Muscle layer of duodenum (tissue), 2 donors: ENCODE measurements around the gene GOLGA6A.

Experiments
- H3K27ac ChIP-seq: one replicate; pipeline ENCODE4 v1.7.0; 2013; ENCODE audit warnings: mild to moderate bottlenecking, low read length
- H3K27me3 ChIP-seq: one replicate; pipeline ENCODE4 v1.7.0; 2013; ENCODE audit warnings: low read depth, mild to moderate bottlenecking, control low read depth, low read length
- H3K36me3 ChIP-seq, 2 donors: one replicate each; pipeline ENCODE4 v1.7.0; 2013; ENCODE audit warnings: low read length in 2 of 2, control low read depth in 1 of 2, mild to moderate bottlenecking in 1 of 2; ENCODE audit not compliant: insufficient read depth in 2 of 2, control insufficient read depth in 1 of 2
- H3K4me1 ChIP-seq, 2 donors: one replicate each; pipeline ENCODE4 v1.7.0; 2013; ENCODE audit warnings: low read length in 2 of 2, mild to moderate bottlenecking in 2 of 2, control low read depth in 1 of 2, moderate library complexity in 1 of 2; ENCODE audit not compliant: insufficient read depth in 2 of 2, control insufficient read depth in 1 of 2
- H3K4me3 ChIP-seq, 2 donors: one replicate each; pipeline ENCODE4 v1.7.0; 2013; ENCODE audit warnings: low read length in 2 of 2, low read depth in 1 of 2, mild to moderate bottlenecking in 1 of 2
- H3K9me3 ChIP-seq, 2 donors: one replicate each; pipeline ENCODE4 v1.7.0; 2013; ENCODE audit warnings: low read length in 2 of 2, control low read depth in 1 of 2, mild to moderate bottlenecking in 1 of 2; ENCODE audit not compliant: control insufficient read depth in 1 of 2
- donor health status: healthy.

Gene GOLGA6A

GRCh38 chr15:74050556-74051234 lies 31.7 kb downstream of the GOLGA6A start:
- no peaks in the 10 kb centered on the region for H3K27me3 ChIP-seq
- peaks cover 0 to 5% of the 10 kb centered on the region in 2 donors for H3K36me3 ChIP-seq
- H3K27ac ChIP-seq, result peak overlapping the region; percentile 82
- no peak overlapping the region for H3K4me3 ChIP-seq
- no peaks in the 10 kb centered on the region for H3K9me3 ChIP-seq
- H3K4me1 ChIP-seq, result peaks cover 13 to 47% of the 10 kb centered on the region in 2 donors

DNA sequence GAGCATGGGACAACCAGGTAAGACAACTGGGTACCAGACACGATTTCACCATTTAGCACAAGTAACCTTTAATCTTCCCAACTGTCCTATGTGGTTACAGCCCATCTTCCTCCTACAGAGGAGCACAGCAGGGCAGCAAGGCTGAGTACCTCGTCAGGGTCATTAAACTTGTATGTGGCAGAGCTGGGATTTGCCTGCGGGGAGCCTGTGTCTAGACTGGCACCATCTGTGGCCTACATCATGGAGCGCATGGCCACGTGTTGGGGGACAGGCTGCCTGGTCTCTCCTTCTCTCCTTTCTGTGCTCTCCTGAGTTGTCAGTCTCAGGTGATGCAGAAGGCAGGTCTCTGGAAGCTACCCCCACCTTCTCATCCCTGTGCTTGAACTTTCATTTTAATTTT lies 32.2 kb downstream of the GOLGA6A start:
- Histone ChIP-seq H3K4me3 (no peak overlapping the region), H3K27me3 (no peaks in the 10 kb centered on the region), H3K36me3 (peaks cover 0 to 5% of the 10 kb centered on the region in 2 donors), H3K4me1 (peaks cover 13 to 47% of the 10 kb centered on the region in 2 donors), H3K9me3 (no peaks in the 10 kb centered on the region), H3K27ac (no peak overlapping the region)

- peaks cover 13 to 21% of the 10 kb centered on the region in 2 donors for H3K4me1 ChIP-seq
Measured at GRCh38 chr15:74046275-74046674, 36.1 kb downstream of the GOLGA6A start.

GRCh38 chr15:74045636-74046274 lies 36.6 kb downstream of the GOLGA6A start:
- Histone ChIP-seq H3K27ac (no peak overlapping the region), H3K27me3 (no peaks in the 10 kb centered on the region), H3K9me3 (no peaks in the 10 kb centered on the region), H3K4me3 (no peak overlapping the region), H3K4me1 (peaks cover 10 to 17% of the 10 kb centered on the region in 2 donors), H3K36me3 (peaks cover 0 to 27% of the 10 kb centered on the region in 2 donors)

More at GRCh38 chr15:74046275-74046674, 36.1 kb downstream of the GOLGA6A start:
- H3K9me3 ChIP-seq, result no peaks in the 10 kb centered on the region
- H3K27ac ChIP-seq, result no peak overlapping the region
- peaks cover 0 to 30% of the 10 kb centered on the region in 2 donors for H3K36me3 ChIP-seq
- H3K4me3 ChIP-seq, result no peak overlapping the region
- no peaks in the 10 kb centered on the region for H3K27me3 ChIP-seq

- peaks cover 7 to 13% of the 10 kb centered on the region in 2 donors for H3K4me1 ChIP-seq
- H3K9me3 ChIP-seq, result no peaks in the 10 kb centered on the region
- peaks cover 0 to 25% of the 10 kb centered on the region in 2 donors for H3K36me3 ChIP-seq
- no peaks in the 10 kb centered on the region for H3K27me3 ChIP-seq
- no peak overlapping the region for H3K27ac ChIP-seq
- no peak overlapping the region for H3K4me3 ChIP-seq
Measured at GRCh38 chr15:74045184-74045583, 37.2 kb downstream of the GOLGA6A start.

DNA sequence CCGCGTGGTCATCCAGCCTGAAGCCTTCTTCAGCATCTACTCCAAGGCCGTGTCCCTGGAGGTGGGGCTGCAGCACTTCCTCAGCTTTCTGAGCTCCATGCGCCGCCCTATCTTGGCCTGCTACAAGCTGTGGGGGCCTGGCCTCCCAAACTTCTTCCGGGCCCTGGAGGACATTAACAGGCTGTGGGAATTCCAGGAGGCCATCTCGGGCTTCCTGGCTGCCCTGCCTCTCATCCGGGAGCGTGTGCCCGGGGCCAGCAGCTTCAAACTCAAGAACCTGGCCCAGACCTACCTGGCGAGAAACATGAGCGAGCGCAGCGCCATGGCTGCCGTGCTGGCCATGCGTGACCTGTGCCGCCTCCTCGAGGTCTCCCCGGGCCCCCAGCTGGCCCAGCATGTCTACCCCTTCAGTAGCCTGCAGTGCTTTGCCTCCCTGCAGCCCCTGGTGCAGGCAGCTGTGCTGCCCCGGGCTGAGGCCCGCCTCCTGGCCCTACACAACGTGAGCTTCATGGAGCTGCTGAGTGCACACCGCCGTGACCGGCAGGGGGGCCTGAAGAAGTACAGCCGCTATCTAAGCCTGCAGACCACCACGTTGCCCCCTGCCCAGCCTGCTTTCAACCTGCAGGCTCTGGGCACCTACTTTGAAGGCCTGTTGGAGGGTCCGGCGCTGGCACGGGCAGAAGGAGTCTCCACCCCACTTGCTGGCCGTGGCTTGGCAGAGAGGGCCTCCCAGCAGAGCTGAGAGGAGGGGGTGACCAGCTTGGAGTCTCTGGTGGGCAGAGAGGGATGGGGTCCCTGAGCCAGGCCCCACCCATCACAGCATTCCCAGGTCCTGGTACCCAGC lies 37.9 kb downstream of the GOLGA6A start:
- Histone ChIP-seq H3K36me3 (peaks cover 0 to 25% of the 10 kb centered on the region in 2 donors), H3K9me3 (no peaks in the 10 kb centered on the region), H3K27me3 (no peaks in the 10 kb centered on the region), H3K27ac (peak overlapping the region; percentile 35), H3K4me1 (peaks cover 7 to 15% of the 10 kb centered on the region in 2 donors), H3K4me3 (no peak overlapping the region)

- H3K9me3 ChIP-seq, result no peaks in the 10 kb centered on the region
- H3K27ac ChIP-seq, result peak overlapping the region; percentile 35
- H3K4me1 ChIP-seq, result peaks cover 7 to 24% of the 10 kb centered on the region in 2 donors
- no peak overlapping the region for H3K4me3 ChIP-seq
- H3K36me3 ChIP-seq, result peaks cover 0 to 25% of the 10 kb centered on the region in 2 donors
- no peaks in the 10 kb centered on the region for H3K27me3 ChIP-seq
Measured at GRCh38 chr15:74043425-74044266, 38.7 kb downstream of the GOLGA6A start.

DNA sequence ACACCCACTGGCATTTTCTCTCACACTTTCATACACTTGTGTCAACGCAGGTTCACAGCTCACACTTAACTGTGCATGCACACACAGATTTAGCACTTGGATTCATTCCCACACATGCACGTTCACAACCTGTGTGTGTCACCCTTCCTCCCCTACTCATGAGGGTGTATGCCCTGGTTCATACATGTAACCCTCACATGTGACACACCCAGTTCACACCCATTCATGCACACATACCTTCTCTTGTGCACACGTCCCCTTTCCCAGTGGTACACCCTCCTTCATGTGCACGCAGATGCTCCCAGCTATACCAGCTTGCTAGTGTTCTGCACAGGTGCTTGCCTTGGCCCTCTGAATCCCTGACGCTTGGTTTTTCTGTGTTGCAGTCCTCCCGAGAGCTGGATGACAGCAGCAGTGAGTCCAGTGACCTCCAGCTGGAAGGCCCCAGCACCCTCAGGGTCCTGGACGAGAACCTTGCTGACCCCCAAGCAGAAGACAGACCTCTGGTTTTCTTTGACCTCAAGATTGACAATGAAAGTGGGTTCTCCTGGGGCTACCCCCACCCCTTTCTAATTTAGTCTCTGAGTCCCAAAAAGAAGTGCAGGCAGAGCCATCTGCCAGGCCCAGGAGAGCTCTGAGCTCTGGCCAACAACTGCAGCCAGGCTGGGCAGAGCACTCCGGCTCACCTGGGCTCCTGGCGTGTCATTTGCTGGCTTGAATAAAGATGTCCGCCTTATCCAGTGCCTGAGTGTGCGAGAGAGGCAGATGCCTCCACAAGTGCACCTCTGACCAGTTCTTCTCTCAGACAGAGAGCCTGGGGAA lies 39.5 kb downstream of the GOLGA6A start:
- Histone ChIP-seq H3K4me3 (no peak overlapping the region), H3K4me1 (peaks cover 2 to 22% of the 10 kb centered on the region in 2 donors), H3K36me3 (peaks cover 0 to 25% of the 10 kb centered on the region in 2 donors), H3K27me3 (no peaks in the 10 kb centered on the region), H3K9me3 (no peaks in the 10 kb centered on the region), H3K27ac (no peak overlapping the region)

- peaks cover 0 to 25% of the 10 kb centered on the region in 2 donors for H3K36me3 ChIP-seq
- no peaks in the 10 kb centered on the region for H3K27me3 ChIP-seq
- peaks cover 0 to 27% of the 10 kb centered on the region in 2 donors for H3K4me1 ChIP-seq
- no peak overlapping the region for H3K27ac ChIP-seq
- no peaks in the 10 kb centered on the region for H3K9me3 ChIP-seq
- no peak overlapping the region for H3K4me3 ChIP-seq
Measured at GRCh38 chr15:74041777-74042435, 40.4 kb downstream of the GOLGA6A start.
